Fibroblast of pulmonary artery (primary cell): Measurements from ENCODE around the gene BAIAP2.
A peak's percentile ranks its signal among the peaks of the same experiment; 100 is the strongest.

ENCODE experiments used
- DNase-seq: peaks from one replicate; pipeline ENCODE4 v3.0.0-alpha.2; 2010; ENCODE audit warnings: low read depth
- H3K4me3 ChIP-seq: replicated peaks from 2 replicates; pipeline ENCODE4 v1.5.1; 2011; ENCODE audit warnings: low read depth, mild to moderate bottlenecking, control low read depth, low read length, moderate library complexity
- TF ChIP-seq, protein P1 (sequence below): IDR thresholded peaks from 2 replicates; pipeline ENCODE4 v1.5.1; 2011; ENCODE audit warnings: mild to moderate bottlenecking, control low read depth, low read length, inconsistent platforms; ENCODE audit errors: missing control alignments

The BAIAP2 gene

GRCh38 chr17:81044764-81045589, 10.0 kb downstream of the BAIAP2 start:
- no peak overlapping the region for H3K4me3 ChIP-seq
- peak; percentile 80 for DNase-seq

GRCh38 chr17:81045590-81046095, 10.7 kb downstream of the BAIAP2 start:
- DNase-seq: no peak
- TF ChIP-seq, protein P1, sequence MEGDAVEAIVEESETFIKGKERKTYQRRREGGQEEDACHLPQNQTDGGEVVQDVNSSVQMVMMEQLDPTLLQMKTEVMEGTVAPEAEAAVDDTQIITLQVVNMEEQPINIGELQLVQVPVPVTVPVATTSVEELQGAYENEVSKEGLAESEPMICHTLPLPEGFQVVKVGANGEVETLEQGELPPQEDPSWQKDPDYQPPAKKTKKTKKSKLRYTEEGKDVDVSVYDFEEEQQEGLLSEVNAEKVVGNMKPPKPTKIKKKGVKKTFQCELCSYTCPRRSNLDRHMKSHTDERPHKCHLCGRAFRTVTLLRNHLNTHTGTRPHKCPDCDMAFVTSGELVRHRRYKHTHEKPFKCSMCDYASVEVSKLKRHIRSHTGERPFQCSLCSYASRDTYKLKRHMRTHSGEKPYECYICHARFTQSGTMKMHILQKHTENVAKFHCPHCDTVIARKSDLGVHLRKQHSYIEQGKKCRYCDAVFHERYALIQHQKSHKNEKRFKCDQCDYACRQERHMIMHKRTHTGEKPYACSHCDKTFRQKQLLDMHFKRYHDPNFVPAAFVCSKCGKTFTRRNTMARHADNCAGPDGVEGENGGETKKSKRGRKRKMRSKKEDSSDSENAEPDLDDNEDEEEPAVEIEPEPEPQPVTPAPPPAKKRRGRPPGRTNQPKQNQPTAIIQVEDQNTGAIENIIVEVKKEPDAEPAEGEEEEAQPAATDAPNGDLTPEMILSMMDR: no peak
- no peak overlapping the region for H3K4me3 ChIP-seq

More at GRCh38 chr17:81044764-81045589, 10.0 kb downstream of the BAIAP2 start:
- TF ChIP-seq, protein P1: no peak

- no peak overlapping the region for H3K4me3 ChIP-seq
- TF ChIP-seq, protein P1: no peak
- DNase-seq: no peak
Measured at GRCh38 chr17:81046132-81046769, 11.3 kb downstream of the BAIAP2 start.

- DNase-seq: no peak
- H3K4me3 ChIP-seq: no peak overlapping the region
- TF ChIP-seq, protein P1: no peak
Measured at GRCh38 chr17:81046770-81047359, 11.9 kb downstream of the BAIAP2 start.

DNA sequence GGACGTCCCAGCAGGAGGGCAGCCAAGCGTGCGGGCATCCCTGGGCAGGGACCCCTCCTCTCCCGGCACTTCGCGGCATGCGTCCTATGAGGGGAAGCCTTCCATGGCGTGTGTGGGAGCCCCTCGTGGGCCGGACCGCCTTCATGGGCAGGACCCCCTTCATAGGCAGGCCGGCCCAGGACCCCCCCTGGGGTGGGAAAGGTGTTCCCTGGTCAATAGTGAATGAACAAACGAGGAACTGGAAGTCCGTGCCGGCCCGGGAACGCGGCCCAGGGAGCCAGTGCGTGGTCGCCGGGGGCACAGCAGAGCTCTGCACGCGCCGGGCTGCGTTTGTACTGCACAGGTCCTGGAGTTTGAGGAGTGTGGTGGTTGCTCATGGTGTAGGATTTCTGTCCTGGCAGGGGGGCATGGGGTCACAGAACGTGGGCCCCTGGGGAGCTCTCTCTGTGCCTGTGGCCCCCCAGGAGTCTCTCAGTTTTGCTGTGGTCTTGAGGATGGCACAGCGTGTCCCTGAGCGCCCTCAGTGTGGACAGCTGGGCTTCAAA, 13.9 kb downstream of the BAIAP2 start:
- TF ChIP-seq, protein P1: no peak
- no peak overlapping the region for H3K4me3 ChIP-seq
- DNase-seq: no peak

- TF ChIP-seq, protein P1: no peak
- no peak for DNase-seq
- H3K4me3 ChIP-seq: no peak overlapping the region
Measured at GRCh38 chr17:81049372-81049911, 14.5 kb downstream of the BAIAP2 start.
